ENCODE results near the gene PAX9.
"Not testable (repeated sequence)": the region's sequence is repeated elsewhere in the genome, so short reads cannot be mapped to it uniquely, and the experiment has no call there.

Gene PAX9

GRCh38 chr14:36672095-36672494 is 10.4 kb downstream of the PAX9 start:
- no peak for DNase-seq (ENCODE audit: low read depth in 2 of 2)

- DNase-seq (ENCODE audit: low read depth in 2 of 2): no peak
Observed at GRCh38 chr14:36674659-36675058, 13.0 kb downstream of the PAX9 start.

GRCh38 chr14:36675581-36675980 is 13.9 kb downstream of the PAX9 start:
- no peak for DNase-seq (ENCODE audit: low read depth in 2 of 2)

- DNase-seq (ENCODE audit: low read depth in 2 of 2): no peak
Observed at GRCh38 chr14:36676236-36676635, 14.6 kb downstream of the PAX9 start.

GRCh38 chr14:36682338-36682737 is 20.7 kb downstream of the PAX9 start:
- DNase-seq (ENCODE audit: low read depth in 2 of 2): no peak

GRCh38 chr14:36683083-36683724 is 21.5 kb downstream of the PAX9 start:
- DNase-seq (ENCODE audit: low read depth in 2 of 2): no peak

- DNase-seq (ENCODE audit: low read depth in 2 of 2): no peak
Observed at GRCh38 chr14:36684946-36685345, 23.3 kb downstream of the PAX9 start.

- no peak for DNase-seq (ENCODE audit: low read depth in 2 of 2)
Observed at GRCh38 chr14:36690311-36691040, 28.8 kb downstream of the PAX9 start.

GRCh38 chr14:36699420-36699819 is 37.8 kb downstream of the PAX9 start:
- DNase-seq (ENCODE audit: low read depth in 2 of 2): not testable (repeated sequence)

- no peak for DNase-seq (ENCODE audit: low read depth in 2 of 2)
Observed at GRCh38 chr14:36700651-36701050, 39.0 kb downstream of the PAX9 start.

GRCh38 chr14:36701132-36701531 is 39.5 kb downstream of the PAX9 start:
- DNase-seq (ENCODE audit: low read depth in 2 of 2): no peak

GRCh38 chr14:36702474-36702873 is 40.8 kb downstream of the PAX9 start:
- DNase-seq (ENCODE audit: low read depth in 2 of 2): no peak

GRCh38 chr14:36707570-36707969 is 45.9 kb downstream of the PAX9 start:
- DNase-seq (ENCODE audit: low read depth in 2 of 2): no peak

GRCh38 chr14:36713960-36714703 is 52.5 kb downstream of the PAX9 start:
- DNase-seq (ENCODE audit: low read depth in 2 of 2): no peak

GRCh38 chr14:36716614-36717184 is 55.0 kb downstream of the PAX9 start:
- no peak for DNase-seq (ENCODE audit: low read depth in 2 of 2)

- DNase-seq (ENCODE audit: low read depth in 2 of 2): no peak
Observed at GRCh38 chr14:36717363-36717762, 55.7 kb downstream of the PAX9 start.

GRCh38 chr14:36718216-36718615 is 56.6 kb downstream of the PAX9 start:
- no peak for DNase-seq (ENCODE audit: low read depth in 2 of 2)

- no peak for DNase-seq (ENCODE audit: low read depth in 2 of 2)
Observed at GRCh38 chr14:36719823-36720222, 58.2 kb downstream of the PAX9 start.

- no peak for DNase-seq (ENCODE audit: low read depth in 2 of 2)
Observed at GRCh38 chr14:36720657-36721056, 59.0 kb downstream of the PAX9 start.

GRCh38 chr14:36721877-36722276 is 60.2 kb downstream of the PAX9 start:
- no peak for DNase-seq (ENCODE audit: low read depth in 2 of 2)

GRCh38 chr14:36723530-36723929 is 61.9 kb downstream of the PAX9 start:
- DNase-seq (ENCODE audit: low read depth in 2 of 2): no peak

GRCh38 chr14:36724162-36724561 is 62.5 kb downstream of the PAX9 start:
- DNase-seq (ENCODE audit: low read depth in 2 of 2): no peak

GRCh38 chr14:36726128-36726527 is 64.5 kb downstream of the PAX9 start:
- no peak for DNase-seq (ENCODE audit: low read depth in 2 of 2)

All from stimulated activated CD8-positive, alpha-beta memory T cell treated with anti-CD3 and anti-CD28 coated beads, Interleukin-2, amount 100 ng/mL, for 48 hours (primary cell).